Testis (tissue), 3 donors: ENCODE measurements around the gene ATL3. TPM values are rescaled to one million over a fixed set of nuclear protein-coding genes. Genes with fewer than 3 reads are reported as not detected.

Source experiments
- DNase-seq: peaks from one replicate; pipeline ENCODE4 v3.0.0-alpha.2; 2019
- H3K27ac ChIP-seq, 2 donors: fragments of 200-600 bp; sonication (generic); one replicate each; pipeline ENCODE4 v1.5.1; 2019
- H3K27me3 ChIP-seq: fragments of 200-600 bp; sonication (generic); one replicate; pipeline ENCODE4 v1.5.1; 2019
- H3K36me3 ChIP-seq: fragments of 200-600 bp; sonication (generic); one replicate; pipeline ENCODE4 v1.5.1; 2017; ENCODE audit warnings: low read depth; ENCODE audit errors: missing control alignments
- H3K4me1 ChIP-seq: fragments of 200-600 bp; sonication (generic); one replicate; pipeline ENCODE4 v1.5.1; 2019
- H3K4me3 ChIP-seq, 2 donors: fragments of 200-600 bp; sonication (generic); one replicate each; pipeline ENCODE4 v1.5.1; 2017 to 2019
- H3K9me3 ChIP-seq: fragments of 200-600 bp; sonication (generic); one replicate; pipeline ENCODE4 v1.5.1; 2017
- CTCF ChIP-seq, 3 experiments: fragments of 450-650 bp in 2 of 3; fragments of 200-600 bp in 1 of 3; sonication (generic) in 1 of 3; IDR thresholded peaks; one replicate each; pipeline ENCODE4 v1.5.1; 2016 to 2019; ENCODE audit warnings: antibody characterized with exemption in 3 of 3, mild to moderate bottlenecking in 2 of 3, moderate library complexity in 1 of 3
- POLR2A ChIP-seq: fragments of 450-650 bp; IDR thresholded peaks from one replicate; pipeline ENCODE4 v1.6.1; 2017; ENCODE audit warnings: antibody characterized with exemption, mild to moderate bottlenecking, moderate library complexity
- WGBS, 2 donors: methylation state at CpG; one replicate each; pipeline ENCODE4 v1.1.5; 2018; 5-methylcytosine and 5-hydroxymethylcytosine counted together
- intact Hi-C: fragments of 100-400 bp; cut with DNase I; formaldehyde crosslinking; loops from one replicate; pipeline ENCODE4 v1.15.1; 2023; ENCODE audit warnings: low total_unique reads
- polyA plus RNA-seq: library from polyadenylated mRNA; stranded (reverse); fragments of 350-450 nt; fragmentation: Illumina TruSeq; extraction: RNeasy Lipid Tissue Mini Kit (QIAGEN cat#74804); gene quantifications from one replicate; pipeline ENCODE4 v1.2.3, GENCODE V29; 2014; ENCODE audit warnings: low read depth, low replicate concordance; ENCODE audit not compliant: insufficient read depth
- total RNA-seq, 2 donors: library from RNA; depleted of rRNA; stranded (reverse); fragments of >200 nt; gene quantifications; one replicate each; pipeline ENCODE4 v1.2.3, GENCODE V29; 2016

The ATL3 gene
- total and polyA plus RNA-seq, 3 donors from 2014 or later = 51.1 to 66.4 (median 63.9) TPM

- H3K4me3 ChIP-seq = peak within 1 kb of the TSS; percentile 94 to 95
- H3K9me3 ChIP-seq = no peaks in the 10 kb centered on the region
- H3K27ac ChIP-seq = peak within 1 kb of the TSS; percentile 91 to 99
- 0% methylated on average over 25 to 71 of the region's 74 CpGs for WGBS, 2 donors
- peaks cover 5% of the 10 kb centered on the region for H3K4me1 ChIP-seq
- no peaks in the 10 kb centered on the region for H3K27me3 ChIP-seq
- peak; percentile 96 for DNase-seq
- intact Hi-C loops = no loop called here
- TF ChIP-seq POLR2A = peak; percentile 79
- peak in 2 of 3 experiments; percentile 17 to 48 for TF ChIP-seq CTCF (IDR thresholded peaks at IDR 0.05)
- no peaks in the 10 kb centered on the region for H3K36me3 ChIP-seq
These were observed 10.3 kb upstream of the ATL3 start, which contains the start of gene RTN3 for GRCh38 chr11:63681321-63682065. Gene RTN3 (plus strand): TSS chr11:63681500. CDS start chr11:63681637, 137 bp downstream.

- DNase-seq = peak; percentile 21
- Histone ChIP-seq H3K36me3 (no peaks in the 10 kb centered on the region), H3K9me3 (no peaks in the 10 kb centered on the region), H3K27me3 (no peaks in the 10 kb centered on the region), H3K4me3 (peak overlapping the region; percentile 94 to 95), H3K4me1 (peaks cover 5% of the 10 kb centered on the region), H3K27ac (peak overlapping the region; percentile 91 to 99)
- no peak for TF ChIP-seq POLR2A
- TF ChIP-seq CTCF (IDR thresholded peaks at IDR 0.05) = no peak
- intact Hi-C loops = no loop called here
- WGBS, 2 donors = 2 to 3% methylated on average over 17 to 18 of the region's 18 CpGs
These were observed 9.7 kb upstream of the ATL3 start for GRCh38 chr11:63680834-63681320.

GRCh38 chr11:63673579-63673978 is 2.4 kb upstream of the ATL3 start:
- no peak for DNase-seq
- H3K27me3 ChIP-seq = no peaks in the 10 kb centered on the region
- TF ChIP-seq POLR2A (no peak), CTCF (IDR thresholded peaks at IDR 0.05) (no peak)
- H3K36me3 ChIP-seq = no peaks in the 10 kb centered on the region
- H3K4me3 ChIP-seq = no peak overlapping the region
- no peaks in the 10 kb centered on the region for H3K9me3 ChIP-seq
- 81 to 82% methylated on average over 4 of the region's 4 CpGs for WGBS, 2 donors
- H3K4me1 ChIP-seq = peaks cover 10% of the 10 kb centered on the region
- intact Hi-C loops = no loop called here
- no peak overlapping the region for H3K27ac ChIP-seq

GRCh38 chr11:63672936-63673539 is 1.9 kb upstream of the ATL3 start:
- H3K27ac ChIP-seq = no peak overlapping the region
- no peak for DNase-seq
- H3K9me3 ChIP-seq = no peaks in the 10 kb centered on the region
- no peaks in the 10 kb centered on the region for H3K36me3 ChIP-seq
- intact Hi-C loops = no loop called here
- TF ChIP-seq POLR2A = no peak
- no peak for TF ChIP-seq CTCF (IDR thresholded peaks at IDR 0.05)
- peaks cover 13% of the 10 kb centered on the region for H3K4me1 ChIP-seq
- no peak overlapping the region for H3K4me3 ChIP-seq
- H3K27me3 ChIP-seq = no peaks in the 10 kb centered on the region
- 85 to 93% methylated on average over 1 of the region's 1 CpG for WGBS, 2 donors
